ENCODE results near the gene LRP1B. TPM values are rescaled to one million over a fixed set of nuclear protein-coding genes. Genes with fewer than 3 reads are reported as not detected.

Gene LRP1B
- polyA plus RNA-seq, 1 of the 3 experiments (the other 2 are of a cell fraction), result 0.28 TPM

GRCh38 chr2:140893685-140894084 is 1237.1 kb downstream of the LRP1B start:
- Histone ChIP-seq H3K4me1 (ENCODE audit: control insufficient read depth in 1 of 2, insufficient read depth in 2 of 2, low read depth in 1 of 2, low read length in 1 of 2) (no peaks in the 10 kb centered on the region; a peak in 1 of 4 replicates), H4K20me1 (ENCODE audit: insufficient read depth) (no peaks in the 10 kb centered on the region), H2AFZ (ENCODE audit: low read depth) (peak overlapping the region; percentile 54; the same call in 1 of the 2 replicates), H3K4me3 (ENCODE audit: low read depth in 2 of 2, low read length in 1 of 2) (no peak overlapping the region), H3K36me3 (replicated peaks in 1 of 2; ENCODE audit: control insufficient read depth in 1 of 2, insufficient read depth in 2 of 2, low read length in 1 of 2) (no peaks in the 10 kb centered on the region), H3K9me3 (no peaks in the 10 kb centered on the region), H3F3A (replicated peaks; ENCODE audit: insufficient read depth) (peaks cover 5% of the 10 kb centered on the region), H3K9me2 (no peaks in the 10 kb centered on the region), H3K9ac (no peak overlapping the region), H3K79me2 (ENCODE audit: insufficient read depth) (no peaks in the 10 kb centered on the region), H3K27ac (ENCODE audit: low read depth in 2 of 2, low read length in 1 of 2) (peak overlapping the region in 1 of 2 experiments; percentile 44; a peak in 2 of 4 replicates), H3K4me2 (no peak overlapping the region), H3K27me3 (ENCODE audit: insufficient read depth) (no peaks in the 10 kb centered on the region)
- ChIA-PET CTCF (interaction anchor here (0.8 kb wide), 1 partner anchor 20 kb away, joined by 3 read pairs; no protein-coding TSS in a partner anchor), POLR2A (no interaction called here)
- TF ChIP-seq RCOR1 (IDR thresholded peaks at IDR 0.05; ENCODE audit: low read length) (no peak), RFX5 (IDR thresholded peaks at IDR 0.05; ENCODE audit: low read length) (no peak), TAF1 (IDR thresholded peaks at IDR 0.05; ENCODE audit: borderline replicate concordance, low read depth, low read length) (no peak), MAX (IDR thresholded peaks at IDR 0.05; ENCODE audit: low read depth) (no peak), FOXJ3 (CRISPR knock-in tag; IDR thresholded peaks at IDR 0.05) (no peak), CTCF (IDR thresholded peaks at IDR 0.05) (no peak), USF1 (IDR thresholded peaks at IDR 0.05; ENCODE audit: borderline replicate concordance, low read depth) (no peak), TCF12 (IDR thresholded peaks at IDR 0.05) (peak; percentile 43), JUND (IDR thresholded peaks at IDR 0.05) (peak; percentile 40; the same call in 1 of the 2 replicates), SMC3 (IDR thresholded peaks at IDR 0.05; ENCODE audit: low read depth, low read length) (no peak), IRF3 (IDR thresholded peaks at IDR 0.05; ENCODE audit: low read depth, low read length) (no peak), FOXM1 (IDR thresholded peaks at IDR 0.05; ENCODE audit: low read depth) (no peak), GATA2 (CRISPR knock-in tag; IDR thresholded peaks at IDR 0.05) (no peak), RXRA (IDR thresholded peaks at IDR 0.05; ENCODE audit: borderline replicate concordance, low read depth) (no peak), FOSL2 (IDR thresholded peaks at IDR 0.05; ENCODE audit: borderline replicate concordance, low read depth) (peak; percentile 59; the same call in 1 of the 2 replicates), USF2 (IDR thresholded peaks at IDR 0.05; ENCODE audit: borderline replicate concordance, low read depth, low read length) (no peak)
- WGBS (ENCODE audit: low lambda C conversion rate), result 23% methylated on average over 4 of the region's 4 CpGs
- DNase-seq, result no peak
